GM21528 (cell line): Measurements from ENCODE around the gene SGIP1.
"Not testable (repeated sequence)": the region's sequence is repeated elsewhere in the genome, so short reads cannot be mapped to it uniquely, and the experiment has no call there.

Source experiments
- ATAC-seq: cut with Tn5 transposase; IDR thresholded peaks from one replicate; pipeline ENCODE4 v1.9.1; 2021; ENCODE audit warnings: mild to moderate bottlenecking, moderate library complexity; ENCODE audit not compliant: unreplicated experiment, low FRiP score

Gene SGIP1

GRCh38 chr1:66758241-66758755 lies 224.3 kb downstream of the SGIP1 start:
- ATAC-seq: peak; percentile 100

GRCh38 chr1:66760506-66760905 lies 226.6 kb downstream of the SGIP1 start:
- no peak for ATAC-seq

GRCh38 chr1:66761221-66761620 lies 227.3 kb downstream of the SGIP1 start:
- ATAC-seq: no peak

- ATAC-seq: peak; percentile 55
These were observed 231.1 kb downstream of the SGIP1 start for GRCh38 chr1:66764994-66765578.

- ATAC-seq: no peak
These were observed 233.7 kb downstream of the SGIP1 start for GRCh38 chr1:66767626-66768025.

GRCh38 chr1:66768965-66769364 lies 235.0 kb downstream of the SGIP1 start:
- no peak for ATAC-seq

GRCh38 chr1:66769512-66770229 lies 235.7 kb downstream of the SGIP1 start:
- ATAC-seq: no peak

- ATAC-seq: no peak
These were observed 236.3 kb downstream of the SGIP1 start for GRCh38 chr1:66770240-66770639.

- no peak for ATAC-seq
These were observed 236.7 kb downstream of the SGIP1 start for GRCh38 chr1:66770694-66771093.

GRCh38 chr1:66773227-66773626 lies 239.3 kb downstream of the SGIP1 start:
- no peak for ATAC-seq

GRCh38 chr1:66774438-66774837 lies 240.5 kb downstream of the SGIP1 start:
- ATAC-seq: no peak

GRCh38 chr1:66775646-66776045 lies 241.7 kb downstream of the SGIP1 start:
- ATAC-seq: no peak

GRCh38 chr1:66777831-66778230 lies 243.9 kb downstream of the SGIP1 start:
- no peak for ATAC-seq

GRCh38 chr1:66778266-66778665 lies 244.3 kb downstream of the SGIP1 start:
- no peak for ATAC-seq

- ATAC-seq: no peak
These were observed 245.0 kb downstream of the SGIP1 start for GRCh38 chr1:66778969-66779368.

GRCh38 chr1:66779475-66780078 lies 245.6 kb downstream of the SGIP1 start:
- no peak for ATAC-seq

GRCh38 chr1:66785800-66786199 lies 251.8 kb downstream of the SGIP1 start:
- not testable (repeated sequence) for ATAC-seq

GRCh38 chr1:66787641-66788040 lies 253.7 kb downstream of the SGIP1 start:
- ATAC-seq: no peak

GRCh38 chr1:66788231-66788939 lies 254.4 kb downstream of the SGIP1 start:
- peak; percentile 91 for ATAC-seq

- no peak for ATAC-seq
These were observed 258.0 kb downstream of the SGIP1 start for GRCh38 chr1:66791621-66792610.
